Muscle of arm (tissue), 12 donors: ENCODE data around the gene RBPJL. TPM values are rescaled to one million over a fixed set of nuclear protein-coding genes. Genes with fewer than 3 reads are reported as not detected.
"Not testable (repeated sequence)": the region's sequence is repeated elsewhere in the genome, so short reads cannot be mapped to it uniquely, and the experiment has no call there.

Source experiments
- DNase-seq: peaks from one replicate; pipeline ENCODE4 v3.0.0-alpha.2; 2013
- polyA plus RNA-seq, 12 donors: library from polyadenylated mRNA; unstranded; fragments of 120-200 nt; gene quantifications; one replicate each; pipeline ENCODE4 v1.2.1, GENCODE V29; 2013; ENCODE audit not compliant: insufficient read length in 12 of 12

Gene RBPJL
- polyA plus RNA-seq, 12 donors, result not detected

DNA sequence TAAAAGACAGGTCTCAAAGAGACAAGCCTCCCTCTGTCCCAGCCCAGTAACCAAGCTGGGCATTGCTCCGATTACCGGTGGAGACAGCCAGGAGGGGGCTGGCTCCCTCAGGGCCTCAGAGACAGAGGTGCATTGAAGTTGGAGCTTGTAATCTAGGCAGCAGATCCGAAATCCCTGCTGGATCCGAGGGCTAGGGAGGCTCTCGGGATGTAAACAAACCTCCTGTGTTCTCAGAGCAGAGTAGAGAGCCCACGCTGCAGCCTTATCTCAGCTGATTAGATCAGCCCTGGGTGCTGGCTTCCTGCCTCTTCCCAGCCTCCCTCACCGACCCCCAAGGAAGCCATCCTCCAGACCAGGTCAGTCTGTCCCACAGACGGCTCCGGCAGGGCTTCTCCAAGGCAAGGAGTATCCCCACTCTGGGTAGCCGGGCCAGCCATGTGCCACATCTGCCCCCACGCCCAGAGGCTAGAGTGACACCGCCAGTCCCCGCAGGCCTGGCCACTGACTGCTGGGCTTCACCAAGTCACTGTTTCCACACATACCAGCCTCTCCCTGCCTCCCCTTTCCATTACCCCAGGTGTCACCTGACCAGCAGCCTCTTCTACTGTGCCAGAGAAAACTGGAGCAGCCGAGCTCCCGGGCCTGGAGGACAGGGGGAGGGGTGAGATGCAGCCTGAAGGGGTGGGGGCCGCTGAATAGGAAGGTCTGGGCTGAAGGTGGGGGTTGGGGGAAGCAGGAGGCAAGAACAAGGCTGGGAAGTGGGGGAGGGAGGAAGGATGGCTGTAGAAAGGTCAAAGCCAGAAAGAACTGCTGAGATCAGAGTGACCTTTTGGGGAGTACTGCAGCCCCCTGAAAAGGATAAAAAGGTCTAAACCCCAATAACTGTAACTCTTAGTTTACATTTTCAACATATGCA is 35.6 kb downstream of the RBPJL start:
- DNase-seq, result no peak

DNA sequence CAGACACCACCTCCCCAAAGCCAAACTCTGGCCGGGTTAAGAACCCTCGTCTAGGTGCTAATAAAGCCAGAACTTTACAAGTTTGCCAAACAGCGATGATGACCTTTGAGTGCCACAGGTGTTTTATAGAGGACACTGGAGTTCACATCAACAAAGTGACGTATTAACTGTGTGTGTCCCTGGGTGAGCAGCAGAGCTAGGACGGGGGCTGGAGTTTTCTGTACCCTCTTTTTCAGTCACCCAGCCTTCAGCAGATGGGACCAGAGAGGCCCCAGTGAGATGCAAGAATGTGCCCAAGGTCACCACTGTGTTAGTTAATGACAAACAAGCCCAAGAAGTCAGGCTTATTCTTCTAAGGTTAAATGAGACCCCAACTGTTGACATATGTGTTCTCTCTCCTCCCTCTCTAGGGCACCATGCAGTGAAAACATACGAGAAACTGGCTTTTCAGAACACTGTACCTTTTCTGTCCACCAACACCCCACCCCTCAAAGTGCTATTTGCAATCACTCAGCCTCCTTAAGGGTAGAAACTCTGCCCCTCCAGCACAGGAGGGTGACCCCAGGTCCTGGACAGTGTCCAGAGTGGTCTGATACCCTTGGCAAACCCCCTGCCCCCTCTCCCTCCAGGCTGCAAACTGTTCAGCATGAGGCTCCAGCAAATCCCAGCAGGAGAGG is 36.4 kb downstream of the RBPJL start:
- DNase-seq, result no peak

DNA sequence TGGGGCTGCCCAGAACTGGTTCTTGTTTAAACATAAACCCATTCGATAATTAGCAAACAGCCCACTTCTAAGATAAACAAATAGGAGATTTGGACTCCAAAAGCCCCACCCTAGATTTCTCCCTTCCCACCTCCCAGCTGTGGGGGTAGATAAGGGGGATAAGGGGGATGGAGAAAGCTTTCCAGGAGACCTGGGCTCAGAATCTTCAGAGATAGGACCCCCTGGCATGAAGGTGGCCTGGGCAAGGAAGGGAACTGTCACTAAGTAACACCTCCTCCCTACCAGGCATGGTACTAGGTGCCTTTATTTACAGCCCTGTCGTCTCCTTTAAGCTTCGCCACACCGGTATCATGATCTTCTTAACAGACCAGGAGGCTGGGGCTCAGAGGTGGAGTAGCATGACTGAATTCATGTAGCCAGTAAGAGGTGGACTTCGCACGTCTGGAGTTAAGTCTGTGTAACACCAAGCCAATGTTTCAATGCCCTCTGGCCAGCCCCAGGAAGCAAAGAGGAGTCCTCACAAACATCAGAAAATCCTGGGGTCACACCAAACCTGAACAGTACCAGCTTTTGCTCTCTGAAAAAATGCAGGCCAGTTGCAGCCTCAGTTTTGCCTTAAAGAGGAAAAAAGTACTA is 37.0 kb downstream of the RBPJL start:
- no peak for DNase-seq

DNA sequence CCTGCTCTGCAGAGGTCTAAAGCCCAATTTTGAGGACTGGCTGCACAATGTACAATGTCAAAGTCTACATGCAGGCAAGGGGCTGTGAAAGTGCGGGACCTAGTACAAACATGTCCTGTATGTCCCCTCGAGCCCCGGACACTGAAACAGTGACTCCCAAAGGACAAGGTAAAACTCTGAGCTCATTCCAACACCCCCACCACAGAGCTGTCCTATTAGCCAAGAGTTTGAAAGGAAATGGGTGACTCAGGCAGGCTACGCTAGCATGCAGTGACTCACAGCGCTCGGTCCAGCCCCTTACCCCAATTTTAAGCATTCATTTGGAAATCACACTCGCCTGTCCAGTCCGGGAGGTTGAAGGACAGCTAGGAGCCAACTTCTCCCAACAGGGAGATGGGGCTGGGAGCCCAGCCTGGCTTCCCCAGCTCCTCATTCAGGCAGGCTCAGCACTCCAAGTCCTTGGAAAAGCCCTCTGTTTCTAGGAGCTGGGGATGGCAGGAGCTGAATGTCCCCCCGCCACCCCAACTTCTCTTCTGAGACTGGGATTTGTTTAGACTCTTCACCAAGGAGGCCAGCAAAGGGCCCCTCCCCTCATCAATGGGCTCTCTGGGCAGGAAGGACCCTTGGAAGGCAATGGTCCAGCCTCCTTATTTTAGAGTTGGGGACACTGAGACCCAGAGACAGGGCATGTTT is 37.7 kb downstream of the RBPJL start:
- DNase-seq, result no peak

DNA sequence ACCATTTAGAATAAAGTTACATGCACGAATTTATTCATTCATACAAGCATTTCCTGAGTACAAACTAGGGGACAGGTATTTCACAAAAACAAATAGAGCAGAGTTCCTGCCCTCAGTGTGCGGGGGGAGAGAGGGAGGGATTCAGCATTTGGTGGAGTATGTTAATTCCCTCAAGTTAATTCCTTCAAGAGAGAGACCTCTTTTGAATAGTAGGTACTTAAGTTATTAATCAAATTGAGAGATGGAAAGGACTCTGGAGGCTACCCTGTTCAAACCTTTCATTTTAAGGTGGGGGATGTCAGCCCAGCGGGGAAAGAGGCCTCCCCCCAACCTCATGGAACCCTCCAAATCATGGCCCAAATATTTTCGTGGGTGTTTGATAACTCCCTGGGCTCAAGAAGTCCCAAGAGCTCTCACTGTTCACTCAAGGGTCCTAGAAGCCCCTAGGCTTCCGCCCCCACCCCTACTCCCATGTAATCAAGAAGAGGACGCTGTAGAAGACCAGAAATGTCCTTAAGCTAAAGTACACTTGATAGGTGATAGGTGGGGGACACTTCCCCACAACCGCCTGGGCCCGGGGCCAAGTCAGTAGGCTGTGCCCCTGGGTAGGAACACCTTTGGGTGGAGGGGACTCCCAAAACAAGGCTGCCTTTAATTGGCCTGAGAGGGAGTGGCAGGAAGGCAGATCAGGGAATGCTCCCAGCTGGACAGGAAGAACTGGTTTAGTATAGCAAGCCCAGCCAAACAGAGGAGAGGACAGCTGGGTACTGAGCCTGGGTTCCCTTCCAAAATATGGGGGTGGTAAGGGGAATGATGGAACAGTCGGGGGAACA is 38.7 kb downstream of the RBPJL start:
- DNase-seq, result no peak

DNA sequence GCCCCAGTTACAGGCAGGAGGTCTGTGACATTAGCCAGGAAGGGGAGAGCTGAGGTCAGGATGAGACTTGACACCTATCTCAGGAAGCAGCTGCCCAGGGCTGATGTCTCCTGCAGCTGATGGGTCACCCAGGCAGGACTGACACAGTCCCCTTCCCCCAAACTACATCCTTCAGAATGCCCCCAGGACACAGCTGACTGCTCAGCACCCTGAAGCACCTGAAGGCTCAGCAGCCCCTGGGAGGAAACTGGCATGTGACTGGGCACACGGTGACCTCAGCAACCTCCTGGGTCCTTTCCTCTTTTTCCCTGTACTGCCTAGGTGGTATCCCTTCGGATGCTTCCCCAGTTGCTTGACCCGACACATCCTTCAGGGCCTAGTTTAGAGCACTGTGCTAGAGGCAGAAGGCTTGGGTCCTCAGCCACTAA is 39.7 kb downstream of the RBPJL start:
- DNase-seq, result no peak

DNA sequence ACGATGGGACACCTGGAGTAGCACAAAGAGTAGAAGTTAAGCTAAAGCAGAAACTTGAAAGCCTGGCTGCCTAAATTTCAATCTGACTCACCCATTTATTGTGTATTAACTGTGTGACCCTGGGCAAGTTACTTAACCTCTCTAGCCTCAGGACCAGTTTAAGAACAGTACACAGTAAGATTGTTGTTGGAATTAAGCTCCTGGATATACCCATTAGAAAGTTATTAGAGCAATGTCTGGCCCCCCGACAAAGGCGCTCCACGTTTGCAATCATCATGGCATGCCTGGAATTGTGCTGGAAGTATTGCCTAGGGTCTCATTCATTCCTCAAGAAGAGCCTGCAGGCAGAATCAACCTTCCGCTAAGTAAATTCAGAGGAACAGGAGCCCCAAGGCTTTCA is 40.2 kb downstream of the RBPJL start:
- no peak for DNase-seq

DNA sequence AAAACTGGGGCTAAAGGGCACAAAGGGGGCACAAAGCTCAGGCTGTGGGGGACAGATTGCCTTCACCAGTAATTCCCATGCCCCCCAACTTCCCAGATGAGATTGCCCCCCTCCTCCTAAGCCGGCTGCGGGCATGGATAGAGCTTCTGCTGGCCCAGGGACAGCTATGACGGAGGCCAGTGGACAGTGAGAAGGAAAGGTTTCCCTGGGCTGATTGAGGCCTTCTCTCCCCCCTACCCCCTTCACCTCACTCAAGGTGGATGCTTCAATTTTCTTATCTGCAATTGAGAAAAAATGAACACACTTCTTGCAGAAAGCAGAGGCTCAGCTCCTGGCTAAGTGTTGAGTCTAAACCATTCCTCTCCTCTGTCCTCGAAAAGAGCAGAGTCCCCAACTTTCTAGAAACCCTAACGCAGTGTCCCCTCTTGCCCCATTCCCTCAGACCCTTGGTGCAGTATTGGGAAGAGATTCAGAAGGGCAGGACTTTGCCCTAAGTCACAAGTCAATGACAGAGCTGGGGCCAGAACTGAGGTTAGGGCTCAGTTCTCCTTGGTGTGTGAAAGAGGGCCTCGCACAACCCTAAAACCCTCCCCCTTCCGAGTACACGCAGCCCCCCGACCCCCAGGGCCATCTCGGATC is 40.8 kb downstream of the RBPJL start:
- DNase-seq, result no peak

DNA sequence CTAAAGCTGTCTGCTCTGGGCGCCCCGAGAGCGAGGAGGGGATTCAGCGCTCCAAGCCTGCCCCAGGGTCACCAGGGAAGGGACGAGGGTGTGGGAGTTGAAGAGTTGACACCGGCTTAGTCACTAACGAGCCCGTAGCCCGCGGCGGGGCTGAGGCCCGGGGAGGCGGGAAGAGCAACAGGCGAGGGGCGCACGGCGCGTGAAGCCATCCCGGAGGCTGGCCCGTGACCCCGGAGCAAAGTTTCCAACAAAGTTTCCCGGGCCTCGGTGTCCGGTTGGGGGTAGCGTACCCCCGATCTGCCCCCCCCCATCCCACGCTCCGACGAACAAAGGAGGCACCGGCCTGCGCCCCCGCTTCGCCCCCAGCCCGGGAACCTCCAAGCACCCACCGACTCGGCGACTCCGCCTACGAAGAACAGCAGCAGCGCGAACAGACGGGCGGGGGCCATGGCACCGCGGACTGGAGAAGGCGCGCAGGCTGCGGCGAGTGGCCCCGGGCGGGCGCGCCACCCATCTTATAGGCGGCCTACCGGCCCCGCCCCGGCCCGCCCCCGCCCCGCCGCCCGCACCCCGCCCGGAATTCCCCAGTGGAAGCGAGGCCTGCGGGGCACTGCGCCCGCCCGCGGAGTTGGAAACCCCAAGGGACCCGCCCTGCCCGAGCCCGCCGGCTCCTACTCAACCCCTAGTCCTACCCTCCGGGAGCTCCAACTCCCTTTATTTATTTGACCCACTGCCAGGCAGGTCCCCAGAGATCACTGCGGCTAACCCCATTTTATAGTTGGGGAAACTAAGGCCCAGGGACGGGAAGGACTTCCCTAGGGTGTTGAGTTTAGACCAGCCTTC is 41.5 kb downstream of the RBPJL start, which contains the start of gene SDC4:
Gene SDC4, minus strand, starts transcription at position 489 of the 843 bp plus-strand sequence. Its CDS starts 40 bp downstream, at position 449.
- DNase-seq, result no peak

DNA sequence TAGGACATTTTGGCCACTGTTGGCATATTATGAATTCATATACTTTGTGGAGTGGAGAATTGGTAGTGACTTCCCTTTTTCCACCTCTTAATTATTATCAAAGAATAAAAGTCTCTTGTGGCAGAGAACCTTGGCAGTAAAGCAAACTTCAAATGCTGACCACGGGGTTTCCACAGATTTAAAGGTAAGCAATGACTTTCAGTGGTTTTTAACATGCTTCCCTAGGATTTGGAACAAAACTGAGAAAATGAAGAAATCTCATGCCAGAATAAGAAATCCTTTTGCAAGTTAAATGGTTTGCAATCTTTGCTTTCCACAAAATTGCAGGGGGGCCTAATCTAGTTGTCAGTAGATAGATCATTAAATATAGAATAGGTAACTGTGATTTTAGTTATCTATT is 43.6 kb downstream of the RBPJL start:
- DNase-seq, result no peak

DNA sequence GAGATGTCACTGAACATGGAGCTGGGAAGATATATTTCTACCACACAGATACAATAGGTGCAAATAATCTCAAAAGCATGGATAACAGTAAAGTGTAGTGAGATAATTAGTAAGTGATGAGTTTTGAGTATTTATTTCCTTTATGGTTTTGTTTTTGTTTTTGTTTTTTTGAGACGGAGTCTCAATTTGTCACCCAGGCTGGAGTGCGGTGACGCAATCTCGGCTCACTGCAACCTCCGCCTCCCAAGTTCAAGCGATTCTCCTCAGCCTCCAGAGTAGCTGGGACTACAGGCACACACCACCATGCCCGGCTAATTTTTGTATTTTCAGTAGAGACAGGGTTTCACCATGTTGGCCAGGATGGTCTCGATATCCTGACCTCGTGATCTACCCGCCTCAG is 44.2 kb downstream of the RBPJL start:
- DNase-seq, result not testable (repeated sequence)

DNA sequence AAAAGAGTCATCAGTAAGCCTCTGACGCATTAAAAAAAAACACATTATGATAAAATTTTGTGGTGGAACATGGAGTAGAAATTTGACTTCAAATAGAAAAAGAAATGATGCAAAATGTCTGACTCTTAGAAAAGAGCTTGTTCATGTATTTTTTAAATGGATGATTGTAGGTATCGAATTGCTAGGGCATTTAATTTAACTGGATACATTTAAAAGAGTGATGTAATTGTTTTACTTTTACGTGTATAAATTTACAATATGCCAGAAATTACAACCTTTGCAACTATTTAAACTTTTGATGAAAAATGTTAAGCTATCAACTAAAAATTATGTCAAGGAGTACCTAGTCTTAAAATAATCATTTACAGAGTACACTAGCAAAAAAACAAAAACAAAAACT is 46.1 kb downstream of the RBPJL start:
- DNase-seq, result no peak

DNA sequence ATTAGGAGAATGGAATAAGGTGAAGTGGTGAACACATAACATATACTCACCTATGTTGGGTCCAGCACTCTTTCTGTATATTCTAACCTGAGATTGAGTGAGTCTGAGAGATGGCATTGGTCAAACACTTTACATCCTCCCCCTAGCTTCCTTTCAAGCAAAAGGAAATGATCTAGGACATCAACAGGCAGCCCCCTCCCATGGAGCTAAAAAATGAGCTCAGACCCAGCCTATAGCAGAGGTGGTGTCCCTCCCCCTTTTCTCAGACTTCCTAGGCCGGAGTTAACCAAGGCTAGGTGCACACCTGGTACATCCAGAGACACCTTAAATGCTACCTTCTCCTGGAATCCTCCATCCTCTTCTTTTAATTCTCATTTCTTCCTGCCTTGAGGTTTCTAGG is 47.1 kb downstream of the RBPJL start:
- no peak for DNase-seq

DNA sequence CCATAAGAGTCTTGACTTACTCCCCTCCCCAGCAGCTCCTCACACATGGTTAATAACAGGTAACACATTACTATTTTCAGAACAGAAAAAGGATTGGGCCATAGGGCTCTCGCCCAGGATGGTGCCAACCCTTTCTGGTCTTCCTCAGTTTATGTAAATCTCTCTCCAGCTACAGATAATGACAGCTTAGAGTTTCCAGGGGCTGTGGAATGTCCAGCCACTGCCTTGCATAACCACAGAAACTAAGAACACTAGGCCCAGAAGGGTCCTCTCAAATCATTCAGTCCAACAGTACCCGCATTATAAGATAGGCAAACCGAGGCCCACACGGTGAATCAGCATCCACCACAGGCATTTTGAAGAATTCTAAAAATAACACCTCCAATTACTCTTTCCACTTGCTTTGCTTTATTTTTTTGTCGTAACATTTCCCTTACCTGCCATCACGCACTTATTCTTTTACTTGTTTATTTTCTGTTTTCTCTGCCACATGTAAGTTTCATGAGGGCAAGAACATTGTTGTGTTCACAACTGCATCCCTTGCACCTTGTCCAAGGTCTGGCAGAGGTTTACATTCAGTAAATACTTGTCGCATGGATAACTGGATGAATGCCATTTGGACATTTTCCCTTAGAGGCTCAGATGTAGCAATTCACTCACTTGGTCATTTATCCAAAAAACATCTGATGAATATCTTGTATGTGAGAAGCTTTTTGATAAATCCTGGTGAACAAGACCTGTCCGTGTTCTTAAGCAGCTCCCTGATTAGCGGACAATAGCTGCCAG is 48.0 kb downstream of the RBPJL start:
- no peak for DNase-seq

DNA sequence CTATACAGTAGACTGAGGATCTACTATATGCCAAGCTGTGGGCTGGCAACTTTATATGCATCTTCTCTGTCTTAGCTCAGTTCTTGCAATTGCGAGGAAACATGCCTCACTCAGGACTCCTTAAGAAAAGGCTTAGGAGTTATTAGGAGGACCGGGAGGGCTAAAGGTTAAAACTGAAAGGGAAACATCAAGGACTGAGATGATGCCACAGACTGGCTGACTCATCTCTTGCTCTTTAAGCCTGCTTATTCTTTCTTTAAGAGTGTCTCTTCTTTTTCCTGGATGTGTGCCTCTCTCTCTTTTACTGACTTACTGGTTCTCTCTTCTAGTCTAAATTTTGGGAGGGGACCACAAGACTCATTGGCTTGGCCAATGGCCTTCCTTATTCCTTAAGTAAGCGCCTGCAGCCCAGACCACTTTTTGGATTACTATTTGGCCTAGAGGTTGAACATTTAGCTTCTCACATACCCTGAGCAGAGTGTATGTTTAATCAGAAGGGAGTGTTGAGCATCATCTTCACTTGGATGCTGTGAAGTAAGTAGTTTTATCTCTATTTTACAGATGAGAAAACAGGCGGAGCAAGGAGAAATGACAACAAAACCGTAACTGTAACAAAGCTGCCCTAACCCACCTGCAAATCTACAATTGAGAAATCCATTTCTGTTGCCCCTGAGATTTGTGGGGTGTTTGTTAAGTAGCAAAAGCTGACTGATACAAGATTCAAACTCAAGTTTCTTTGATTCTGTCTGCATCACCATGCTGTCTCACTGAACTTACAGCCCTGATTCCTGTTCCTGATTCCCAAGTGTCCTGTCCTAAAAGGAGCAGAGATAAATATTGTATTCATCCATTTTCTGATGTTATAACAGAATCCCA is 48.8 kb downstream of the RBPJL start:
- no peak for DNase-seq

DNA sequence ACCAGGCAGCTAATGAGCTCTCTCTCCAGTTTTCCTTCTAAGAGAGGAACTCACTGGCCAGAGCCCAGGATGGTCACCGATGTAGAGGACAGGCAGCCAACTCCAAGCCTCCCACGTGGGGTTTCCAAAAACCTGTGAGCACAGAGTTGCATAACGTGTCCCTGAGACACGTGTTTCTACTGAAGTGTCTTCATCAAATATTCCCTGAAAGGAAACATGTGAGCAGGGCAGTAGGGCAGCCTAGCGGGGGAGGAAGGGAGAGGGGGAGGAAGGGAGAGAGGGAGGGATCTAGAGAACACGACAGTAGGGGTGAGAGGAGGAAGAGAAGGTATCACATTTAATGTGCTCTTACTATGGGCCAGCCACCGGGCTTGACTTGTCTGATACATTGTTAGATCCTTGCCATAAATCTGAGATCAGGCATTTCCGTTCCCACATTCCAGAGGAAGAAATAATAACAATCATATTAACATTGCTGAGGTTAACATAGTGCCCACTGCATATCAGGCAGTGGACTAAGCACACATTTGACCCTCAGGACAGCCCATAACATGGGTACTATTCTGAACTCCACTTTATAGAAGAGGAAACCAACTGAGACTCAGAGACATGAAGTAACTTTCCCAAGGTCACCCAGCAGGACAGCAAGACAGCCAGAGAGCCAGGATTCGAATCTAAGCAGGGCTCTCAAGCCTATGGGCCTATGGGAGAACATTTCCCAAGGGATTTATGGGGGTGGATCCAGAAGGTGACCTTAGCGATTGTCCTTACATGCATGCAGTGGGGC is 51.8 kb downstream of the RBPJL start:
- DNase-seq, result no peak

DNA sequence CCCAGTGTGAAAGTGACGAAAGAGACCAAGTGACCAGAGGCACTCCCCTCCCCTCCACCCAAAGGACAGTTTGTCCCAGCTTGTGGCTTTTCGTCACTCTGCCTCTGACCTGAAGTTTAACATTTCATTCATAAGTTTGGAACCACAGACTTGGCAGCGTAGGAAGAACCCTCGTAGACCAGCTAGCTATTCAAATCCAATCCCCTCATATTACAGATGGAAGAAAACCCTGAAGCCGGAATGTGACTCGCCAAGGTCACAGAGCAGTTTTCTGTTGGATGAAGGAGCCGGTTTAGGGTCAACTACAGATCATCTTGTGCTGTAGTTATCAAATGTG is 52.4 kb downstream of the RBPJL start:
- no peak for DNase-seq
